ENCODE results near the gene KCNK18. TPM values are rescaled to one million over a fixed set of nuclear protein-coding genes. Genes with fewer than 3 reads are reported as not detected.

KCNK18 gene
- total RNA-seq, 1 experiment from 2014 or later = not detected

DNA sequence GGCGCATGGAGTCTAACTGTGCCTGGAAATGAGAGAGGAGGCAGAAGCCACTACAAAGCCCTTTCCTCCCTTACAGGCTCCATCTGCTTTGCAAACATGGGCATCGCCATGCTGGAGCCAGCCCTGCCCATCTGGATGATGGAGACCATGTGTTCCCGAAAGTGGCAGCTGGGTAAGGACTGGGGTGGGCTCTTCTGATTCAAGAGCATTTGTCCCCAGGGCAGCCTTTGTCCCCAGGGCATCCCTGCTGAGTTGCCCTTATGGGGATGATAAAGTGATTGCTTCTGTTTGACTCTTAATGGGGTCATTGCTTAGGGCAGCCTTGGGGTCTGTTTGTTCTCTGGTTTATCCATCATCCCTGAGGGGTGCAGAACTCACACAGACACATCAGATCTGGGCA, 60.4 kb downstream of the KCNK18 start:
- Mint-ChIP-seq H3K36me3 (ENCODE audit: insufficient read depth in 1 of 3, low read depth in 3 of 3) (no peaks in the 10 kb centered on the region; a peak in 1 of 7 replicates), H3K27me3 (ENCODE audit: low read depth) (no peaks in the 10 kb centered on the region), H3K27ac (no peak overlapping the region), H3K9me3 (no peaks in the 10 kb centered on the region), H3K4me3 (no peak overlapping the region), H3K4me1 (peaks cover 20 to 28% of the 10 kb centered on the region in 2 experiments)
- H2BK15ac ChIP-seq (ENCODE audit: low read depth, low read length) = no peak overlapping the region
- H4K8ac ChIP-seq (replicated peaks; ENCODE audit: insufficient read length, low read depth, low read length) = no peak overlapping the region
- H3K9me3 ChIP-seq (ENCODE audit: control insufficient read depth, low read depth, low read length) = no peaks in the 10 kb centered on the region
- H2BK20ac ChIP-seq (ENCODE audit: low read depth, low read length, poor library complexity, severe bottlenecking) = no peak overlapping the region
- H3K79me1 ChIP-seq (ENCODE audit: insufficient read depth, low read depth, low read length, poor library complexity, severe bottlenecking) = no peaks in the 10 kb centered on the region
- H2BK12ac ChIP-seq (ENCODE audit: insufficient read length, low read depth, low read length) = no peak overlapping the region
- no peak overlapping the region for H2AFZ ChIP-seq (ENCODE audit: low read length)
- no peak for DNase-seq
- no peak overlapping the region for H3T11ph ChIP-seq (ENCODE audit: low read length)
- no peak overlapping the region for H4K91ac ChIP-seq (ENCODE audit: insufficient read length, low read depth, low read length)
- TF ChIP-seq, protein P1, sequence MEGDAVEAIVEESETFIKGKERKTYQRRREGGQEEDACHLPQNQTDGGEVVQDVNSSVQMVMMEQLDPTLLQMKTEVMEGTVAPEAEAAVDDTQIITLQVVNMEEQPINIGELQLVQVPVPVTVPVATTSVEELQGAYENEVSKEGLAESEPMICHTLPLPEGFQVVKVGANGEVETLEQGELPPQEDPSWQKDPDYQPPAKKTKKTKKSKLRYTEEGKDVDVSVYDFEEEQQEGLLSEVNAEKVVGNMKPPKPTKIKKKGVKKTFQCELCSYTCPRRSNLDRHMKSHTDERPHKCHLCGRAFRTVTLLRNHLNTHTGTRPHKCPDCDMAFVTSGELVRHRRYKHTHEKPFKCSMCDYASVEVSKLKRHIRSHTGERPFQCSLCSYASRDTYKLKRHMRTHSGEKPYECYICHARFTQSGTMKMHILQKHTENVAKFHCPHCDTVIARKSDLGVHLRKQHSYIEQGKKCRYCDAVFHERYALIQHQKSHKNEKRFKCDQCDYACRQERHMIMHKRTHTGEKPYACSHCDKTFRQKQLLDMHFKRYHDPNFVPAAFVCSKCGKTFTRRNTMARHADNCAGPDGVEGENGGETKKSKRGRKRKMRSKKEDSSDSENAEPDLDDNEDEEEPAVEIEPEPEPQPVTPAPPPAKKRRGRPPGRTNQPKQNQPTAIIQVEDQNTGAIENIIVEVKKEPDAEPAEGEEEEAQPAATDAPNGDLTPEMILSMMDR (conservative IDR thresholded peaks at IDR 0.05) = no peak
- peaks cover 7% of the 10 kb centered on the region; the same call in 1 of the 2 replicates for H3K4me1 ChIP-seq (ENCODE audit: insufficient read depth, low read length)
- H2AK5ac ChIP-seq (ENCODE audit: insufficient read length, low read length) = no peak overlapping the region
- no peak overlapping the region for H2BK120ac ChIP-seq (ENCODE audit: low read depth, low read length, poor library complexity, severe bottlenecking)
- H3K79me2 ChIP-seq (ENCODE audit: insufficient read depth, low read length) = no peaks in the 10 kb centered on the region
- no CpG with 5 or more reads among the region's 3 CpGs for WGBS (ENCODE audit: extremely low coverage, insufficient read length, low lambda C conversion rate)
- no peak overlapping the region for H2BK5ac ChIP-seq (ENCODE audit: insufficient read length, low read length)
- no peak overlapping the region for H3K27ac ChIP-seq (ENCODE audit: insufficient read length, low read depth, low read length)
- no peak overlapping the region for H3K9ac ChIP-seq (ENCODE audit: extremely low read depth, insufficient read length, low read length)
- H3K23me2 ChIP-seq (ENCODE audit: insufficient read length, low read depth, low read length, poor library complexity, severe bottlenecking) = no peaks in the 10 kb centered on the region
- H3K4ac ChIP-seq (ENCODE audit: low read depth, low read length) = no peak overlapping the region
- H4K5ac ChIP-seq (ENCODE audit: insufficient read length, low read depth, low read length) = no peak overlapping the region
- H3K14ac ChIP-seq (ENCODE audit: insufficient read depth, low read length) = no peak overlapping the region
- no peak overlapping the region for H3K56ac ChIP-seq (ENCODE audit: insufficient read length, low read depth, low read length)
- H3K23ac ChIP-seq (ENCODE audit: insufficient read length, low read depth, low read length) = no peak overlapping the region
- H3K27me3 ChIP-seq (ENCODE audit: insufficient read depth, low read length) = no peaks in the 10 kb centered on the region
- no peaks in the 10 kb centered on the region for H4K20me1 ChIP-seq (ENCODE audit: control insufficient read depth, insufficient read depth, insufficient read length)
- H3K18ac ChIP-seq (ENCODE audit: insufficient read length, low read depth, low read length) = no peak overlapping the region
- no peak overlapping the region for H3K4me2 ChIP-seq (ENCODE audit: insufficient read depth, insufficient read length, low read length)

Data from H9 (cell line).